Sigmoid colon (tissue), 7 donors: ENCODE results near the gene PXDN. TPM values are rescaled to one million over a fixed set of nuclear protein-coding genes. Genes with fewer than 3 reads are reported as not detected.

Experiments
- DNase-seq: peaks from one replicate; pipeline ENCODE4 v3.0.0-alpha.2; 2019
- H3K27ac ChIP-seq, 4 donors: fragments of 200-600 bp; sonication (generic); one replicate each; pipeline ENCODE4 v1.5.1; 2016 to 2019; ENCODE audit warnings: mild to moderate bottlenecking in 1 of 4
- H3K27me3 ChIP-seq, 3 donors: fragments of 200-600 bp; sonication (generic); one replicate each; pipeline ENCODE4 v1.5.1; 2019; ENCODE audit warnings: mild to moderate bottlenecking in 1 of 3
- H3K36me3 ChIP-seq, 4 donors: fragments of 200-600 bp; sonication (generic); one replicate each; pipeline ENCODE4 v1.5.1; 2016 to 2019
- H3K4me1 ChIP-seq, 4 donors: fragments of 200-600 bp; sonication (generic); one replicate each; pipeline ENCODE4 v1.5.1; 2017 to 2019
- H3K4me3 ChIP-seq, 4 donors: fragments of 200-600 bp; sonication (generic); one replicate each; pipeline ENCODE4 v1.5.1; 2017 to 2019; ENCODE audit warnings: mild to moderate bottlenecking in 2 of 4, moderate library complexity in 1 of 4
- H3K9me3 ChIP-seq, 4 donors: fragments of 200-600 bp in 3 of 4; sonication (generic) in 3 of 4; one replicate each; pipeline versions ENCODE4 v1.5.1 to v1.6.1; 2013 to 2019
- CTCF ChIP-seq, 4 experiments: fragments of 450-650 bp in 3 of 4; fragments of 200-600 bp in 1 of 4; IDR thresholded peaks; one replicate each; pipeline ENCODE4 v1.5.1; 2016 to 2019; ENCODE audit warnings: antibody characterized with exemption in 4 of 4, mild to moderate bottlenecking in 3 of 4, moderate library complexity in 2 of 4
- EP300 ChIP-seq, 4 donors: sonication (generic); formaldehyde crosslinking; IDR thresholded peaks; one replicate each; pipeline ENCODE4 v1.6.1; 2017; ENCODE audit warnings: antibody characterized with exemption in 4 of 4
- POLR2A ChIP-seq, 2 donors: fragments of 450-650 bp; IDR thresholded peaks; one replicate each; pipeline ENCODE4 v1.6.1; 2016; ENCODE audit warnings: antibody characterized with exemption in 2 of 2, mild to moderate bottlenecking in 2 of 2, moderate library complexity in 2 of 2
- POLR2AphosphoS5 ChIP-seq, 4 donors: sonication (generic); formaldehyde crosslinking; IDR thresholded peaks; one replicate each; pipeline ENCODE4 v1.6.1; 2017; ENCODE audit warnings: antibody characterized with exemption in 4 of 4
- WGBS, 2 donors: extraction: QIAGEN DNeasy Blood & Tissue Kit; methylation state at CpG; one replicate each; pipeline ENCODE4 v1.1.7; 2013; 5-methylcytosine and 5-hydroxymethylcytosine counted together
- intact Hi-C: fragments of 100-400 bp; cut with DNase I; formaldehyde crosslinking; loops from one replicate; pipeline ENCODE4 v1.15.1; 2023
- polyA plus RNA-seq, 3 donors: library from polyadenylated mRNA; stranded (reverse); fragments of 200-250 nt; gene quantifications; one replicate each; pipeline ENCODE4 v1.2.3, GENCODE V29; 2013
- total RNA-seq, 4 donors: library from RNA; depleted of rRNA; stranded (reverse); fragments of >200 nt; gene quantifications; one replicate each; pipeline ENCODE4 v1.1.0, GENCODE V29; 2016
- donor health status: healthy with polysubstance abuse.
- donor health status: Bipolar disorder and iron deficiency.
- donor health status: healthy.

PXDN gene
- total and polyA plus RNA-seq, 7 donors: 1.2 to 126 (median 34.4) TPM

GRCh38 chr2:1678609-1679008 lies 65.7 kb downstream of the PXDN start:
- no peak overlapping the region for H3K4me3 ChIP-seq
- no peak for TF ChIP-seq POLR2AphosphoS5 (IDR thresholded peaks at IDR 0.05)
- TF ChIP-seq POLR2A (IDR thresholded peaks at IDR 0.05): no peak
- TF ChIP-seq CTCF (IDR thresholded peaks at IDR 0.05): no peak
- no peak for TF ChIP-seq EP300 (IDR thresholded peaks at IDR 0.05)
- peak overlapping the region in 2 of 4 donors; percentile 87 to 95 for H3K27ac ChIP-seq
- no peaks in the 10 kb centered on the region for H3K9me3 ChIP-seq
- peaks cover 0 to 36% (median 27%) of the 10 kb centered on the region in 4 donors for H3K4me1 ChIP-seq
- 89 to 91% methylated on average over 14 of the region's 14 CpGs for WGBS, 2 donors
- peak; percentile 52 for DNase-seq
- intact Hi-C loops: no loop called here
- H3K27me3 ChIP-seq: no peaks in the 10 kb centered on the region
- H3K36me3 ChIP-seq: peaks cover 22 to 83% (median 47%) of the 10 kb centered on the region in 4 donors

- H3K4me1 ChIP-seq: peaks cover 0 to 36% (median 27%) of the 10 kb centered on the region in 4 donors
- DNase-seq: peak; percentile 65
- WGBS, 2 donors: 94 to 95% methylated on average over 12 of the region's 12 CpGs
- TF ChIP-seq EP300 (IDR thresholded peaks at IDR 0.05) (no peak), CTCF (IDR thresholded peaks at IDR 0.05) (no peak), POLR2AphosphoS5 (IDR thresholded peaks at IDR 0.05) (no peak), POLR2A (IDR thresholded peaks at IDR 0.05) (no peak)
- peaks cover 26 to 86% (median 54%) of the 10 kb centered on the region in 4 donors for H3K36me3 ChIP-seq
- H3K27me3 ChIP-seq: no peaks in the 10 kb centered on the region
- peak overlapping the region in 3 of 4 donors; percentile 80 to 95 (median 87) for H3K27ac ChIP-seq
- no peaks in the 10 kb centered on the region for H3K9me3 ChIP-seq
- intact Hi-C loops: loop anchor here (2.0 kb wide), 1 partner anchor 139 kb away; no protein-coding TSS in a partner anchor
- no peak overlapping the region for H3K4me3 ChIP-seq
These were observed 66.5 kb downstream of the PXDN start for GRCh38 chr2:1677821-1678165.

GRCh38 chr2:1676913-1677820 lies 67.1 kb downstream of the PXDN start:
- intact Hi-C loops: loop anchor here (2.0 kb wide), 1 partner anchor 140 kb away; no protein-coding TSS in a partner anchor
- peaks cover 0 to 36% (median 27%) of the 10 kb centered on the region in 4 donors for H3K4me1 ChIP-seq
- no peak overlapping the region for H3K4me3 ChIP-seq
- H3K36me3 ChIP-seq: peaks cover 30 to 86% (median 59%) of the 10 kb centered on the region in 4 donors
- H3K27me3 ChIP-seq: no peaks in the 10 kb centered on the region
- peak; percentile 57 for DNase-seq
- no peaks in the 10 kb centered on the region for H3K9me3 ChIP-seq
- H3K27ac ChIP-seq: peak overlapping the region; percentile 80 to 95 (median 86)
- no peak for TF ChIP-seq CTCF (IDR thresholded peaks at IDR 0.05)
- TF ChIP-seq EP300 (IDR thresholded peaks at IDR 0.05): peak in 1 of 4 donors; percentile 9
- 88 to 92% methylated on average over 33 of the region's 33 CpGs for WGBS, 2 donors

- peaks cover 30 to 81% (median 60%) of the 10 kb centered on the region in 4 donors for H3K36me3 ChIP-seq
These were observed 68.0 kb downstream of the PXDN start for GRCh38 chr2:1676091-1676912.

More at GRCh38 chr2:1676091-1676912, 68.0 kb downstream of the PXDN start:
- Histone ChIP-seq H3K4me1 (peaks cover 0 to 36% (median 27%) of the 10 kb centered on the region in 4 donors), H3K27ac (peak overlapping the region; percentile 80 to 95 (median 86)), H3K27me3 (no peaks in the 10 kb centered on the region), H3K9me3 (no peaks in the 10 kb centered on the region), H3K4me3 (no peak overlapping the region)
- 92 to 93% methylated on average over 26 of the region's 26 CpGs for WGBS, 2 donors
- intact Hi-C loops: loop anchor here (2.0 kb wide), 1 partner anchor 140 kb away; no protein-coding TSS in a partner anchor
- TF ChIP-seq EP300 (IDR thresholded peaks at IDR 0.05) (no peak), POLR2AphosphoS5 (IDR thresholded peaks at IDR 0.05) (peak; percentile 17 to 47 (median 22)), POLR2A (IDR thresholded peaks at IDR 0.05) (no peak), CTCF (IDR thresholded peaks at IDR 0.05) (no peak)
- DNase-seq: peak; percentile 78
